ENCODE results near the gene ZNF580. TPM values are rescaled to one million over a fixed set of nuclear protein-coding genes. Genes with fewer than 3 reads are reported as not detected.

ZNF580 gene
- total and polyA plus RNA-seq, 2 of the 8 experiments (the other 6 are each of a cell fraction or from before 2014, with no cell fraction given) = 12.0 to 24.6 TPM

GRCh38 chr19:55652311-55653128 is 11.7 kb downstream of the ZNF580 start:
- Histone ChIP-seq H3K27me3 (replicated peaks in 1 of 4; ENCODE audit: control insufficient read depth in 3 of 4, extremely low read depth in 1 of 4, insufficient read depth in 3 of 4, low read length in 3 of 4) (no peaks in the 10 kb centered on the region), H2BK120ac (replicated peaks; ENCODE audit: low read depth, low read length) (no peak overlapping the region), H2BK20ac (ENCODE audit: low read length) (no peak overlapping the region), H4K8ac (ENCODE audit: extremely low read depth, insufficient read depth, low read length) (peak overlapping the region; percentile 28), H3K79me2 (ENCODE audit: control insufficient read depth in 1 of 2, insufficient read depth in 2 of 2, low read length in 2 of 2) (peaks cover 20 to 22% of the 10 kb centered on the region in 2 experiments), H3K56ac (replicated peaks; ENCODE audit: insufficient read length, low read depth, low read length) (no peak overlapping the region), H3K27ac (ENCODE audit: low read depth, low read length) (no peak overlapping the region), H3K4ac (replicated peaks; ENCODE audit: insufficient read length, low read depth, low read length) (no peak overlapping the region), H2BK15ac (ENCODE audit: low read length) (no peak overlapping the region), H3K14ac (ENCODE audit: insufficient read length) (no peak overlapping the region), H4K20me1 (replicated peaks in 1 of 2; ENCODE audit: control insufficient read depth in 1 of 2, insufficient read depth in 2 of 2, low read length in 2 of 2) (peaks cover 1 to 5% of the 10 kb centered on the region in 2 experiments), H3K79me1 (ENCODE audit: low read depth, low read length) (peaks cover 2% of the 10 kb centered on the region; the same call in 1 of the 2 replicates), H3K9ac (replicated peaks in 1 of 4; ENCODE audit: extremely low read depth in 1 of 4, low read depth in 3 of 4, low read length in 3 of 4) (0 out of 7 replicates have a peak overlapping the region, but pooled peaks of 1 of the 4 experiments have one; percentile 12), H2AK5ac (ENCODE audit: low read depth, low read length) (no peak overlapping the region), H3K4me2 (ENCODE audit: insufficient read depth in 1 of 2, low read depth in 2 of 2, low read length in 2 of 2) (peak overlapping the region; percentile 78 to 94), H3K18ac (ENCODE audit: extremely low read depth, low read length) (no peak overlapping the region; the same call in 1 of the 2 replicates), H3K4me3 (ENCODE audit: extremely low read depth in 1 of 4, insufficient read depth in 2 of 4, low read depth in 3 of 4, low read length in 4 of 4) (peak overlapping the region in 3 of 4 experiments; percentile 14 to 81 (median 29); a peak in 5 of 8 replicates), H2AFZ (ENCODE audit: low read length) (no peak overlapping the region), H3K9me3 (ENCODE audit: insufficient read depth in 2 of 2, low read depth in 1 of 2, low read length in 1 of 2) (no peaks in the 10 kb centered on the region), H4K5ac (ENCODE audit: insufficient read length, low read depth, low read length) (no peak overlapping the region), H3K4me1 (replicated peaks in 1 of 4; ENCODE audit: control insufficient read depth in 3 of 4, insufficient read depth in 4 of 4, low read length in 3 of 4) (peaks cover 3 to 15% (median 10%) of the 10 kb centered on the region in 4 experiments; a peak in 6 of 7 replicates), H2BK12ac (ENCODE audit: low read depth, low read length) (no peak overlapping the region), H2BK5ac (ENCODE audit: low read depth, low read length) (0 out of 2 replicates have a peak overlapping the region, but pooled peaks have one; percentile 4), H3K23ac (ENCODE audit: insufficient read length) (no peak overlapping the region), H3K23me2 (ENCODE audit: low read depth, low read length) (peaks cover 19% of the 10 kb centered on the region), H3K36me3 (ENCODE audit: control insufficient read depth in 2 of 4, insufficient read depth in 4 of 4, low read length in 3 of 4) (0 out of 8 replicates have a peak, but pooled peaks cover 0 to 3% (median 0%) of the 10 kb centered on the region in 4 experiments), H4K91ac (replicated peaks; ENCODE audit: insufficient read length, low read length) (peak overlapping the region; percentile 55)
- DNase-seq (ENCODE audit: low read depth in 1 of 2, low spot score in 2 of 2) (no peak), FAIRE-seq (no peak)
- ChIA-PET POLR2A (ENCODE audit: partially characterized antibody) (interaction anchor here (0.6 to 2.5 kb wide), 11 partner anchors 8 to 264 kb away, joined by 3 to 11 read pairs (median 3); partner anchors contain the start of gene ZNF580), CTCF (ENCODE audit: partially characterized antibody) (interaction anchor here (0.6 to 2.2 kb wide), 16 partner anchors 9 to 663 kb away, joined by 3 to 31 read pairs (median 3); partner anchors contain the start of genes TMEM190 and ZNF581)
- WGBS, 2 experiments (ENCODE audit: extremely low coverage in 1 of 2, insufficient coverage in 1 of 2, insufficient read length in 1 of 2, insufficient replicate concordance in 2 of 2, low coverage in 1 of 2, low lambda C conversion rate in 2 of 2, missing lambda C conversion rate in 1 of 2) = 71% methylated on average over 29 of the region's 71 CpGs; no CpG with 5 or more reads in 1 of the 2 experiments
- TF ChIP-seq CHD1 (IDR thresholded peaks at IDR 0.05; ENCODE audit: low read depth, low read length) (no peak), NRF1 (IDR thresholded peaks at IDR 0.05; ENCODE audit: low read depth, low read length) (no peak), FOSL1 (IDR thresholded peaks at IDR 0.05; ENCODE audit: insufficient read depth, low read depth, low read length) (no peak), RAD21 (IDR thresholded peaks at IDR 0.05 in 1 of 2, conservative IDR thresholded peaks at IDR 0.05 in 1 of 2; ENCODE audit: low read depth in 2 of 2, low read length in 2 of 2) (no peak), KDM1A (IDR thresholded peaks at IDR 0.05; ENCODE audit: borderline replicate concordance, low read length) (no peak), KDM4A (IDR thresholded peaks at IDR 0.05; ENCODE audit: low read depth, low read length, severe bottlenecking) (no peak), MAX (IDR thresholded peaks at IDR 0.05) (peak; percentile 33; the same call in 1 of the 2 replicates), SP2 (IDR thresholded peaks at IDR 0.05; ENCODE audit: low read length) (no peak), SP1 (IDR thresholded peaks at IDR 0.05; ENCODE audit: low read depth, low read length) (no peak)
- TF ChIP-seq, protein P1, sequence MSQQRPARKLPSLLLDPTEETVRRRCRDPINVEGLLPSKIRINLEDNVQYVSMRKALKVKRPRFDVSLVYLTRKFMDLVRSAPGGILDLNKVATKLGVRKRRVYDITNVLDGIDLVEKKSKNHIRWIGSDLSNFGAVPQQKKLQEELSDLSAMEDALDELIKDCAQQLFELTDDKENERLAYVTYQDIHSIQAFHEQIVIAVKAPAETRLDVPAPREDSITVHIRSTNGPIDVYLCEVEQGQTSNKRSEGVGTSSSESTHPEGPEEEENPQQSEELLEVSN (IDR thresholded peaks at IDR 0.05) = peak; percentile 34; the same call in 1 of the 2 replicates

Measured in H1 (cell line).